ENCODE data around the gene STXBP5L.
"Not testable (repeated sequence)": the region's sequence is repeated elsewhere in the genome, so short reads cannot be mapped to it uniquely, and the experiment has no call there.

DNA sequence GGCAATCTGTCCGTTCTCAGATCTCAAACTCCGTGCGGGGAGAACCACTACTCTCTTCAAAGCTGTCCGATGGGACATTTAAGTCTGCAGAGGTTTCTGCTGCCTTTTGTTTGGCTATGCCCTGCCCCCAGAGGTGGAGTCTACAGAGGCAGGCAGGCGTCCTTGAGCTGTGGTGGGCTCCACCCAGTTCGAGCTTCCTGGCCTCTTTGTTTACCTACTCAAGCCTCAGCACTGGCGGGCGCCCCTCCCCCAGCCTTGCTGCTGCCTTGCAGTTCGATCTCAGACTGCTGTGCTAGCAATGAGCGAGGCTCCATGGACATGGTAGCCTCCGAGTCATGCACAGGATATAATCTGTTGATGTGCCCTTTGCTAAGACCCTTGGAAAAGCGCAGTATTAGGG is 543.7 kb downstream of the STXBP5L start:
- not testable (repeated sequence) for TF ChIP-seq EZH2 (IDR thresholded peaks at IDR 0.05; ENCODE audit: insufficient read depth, low read length)
- TF ChIP-seq, protein P1, sequence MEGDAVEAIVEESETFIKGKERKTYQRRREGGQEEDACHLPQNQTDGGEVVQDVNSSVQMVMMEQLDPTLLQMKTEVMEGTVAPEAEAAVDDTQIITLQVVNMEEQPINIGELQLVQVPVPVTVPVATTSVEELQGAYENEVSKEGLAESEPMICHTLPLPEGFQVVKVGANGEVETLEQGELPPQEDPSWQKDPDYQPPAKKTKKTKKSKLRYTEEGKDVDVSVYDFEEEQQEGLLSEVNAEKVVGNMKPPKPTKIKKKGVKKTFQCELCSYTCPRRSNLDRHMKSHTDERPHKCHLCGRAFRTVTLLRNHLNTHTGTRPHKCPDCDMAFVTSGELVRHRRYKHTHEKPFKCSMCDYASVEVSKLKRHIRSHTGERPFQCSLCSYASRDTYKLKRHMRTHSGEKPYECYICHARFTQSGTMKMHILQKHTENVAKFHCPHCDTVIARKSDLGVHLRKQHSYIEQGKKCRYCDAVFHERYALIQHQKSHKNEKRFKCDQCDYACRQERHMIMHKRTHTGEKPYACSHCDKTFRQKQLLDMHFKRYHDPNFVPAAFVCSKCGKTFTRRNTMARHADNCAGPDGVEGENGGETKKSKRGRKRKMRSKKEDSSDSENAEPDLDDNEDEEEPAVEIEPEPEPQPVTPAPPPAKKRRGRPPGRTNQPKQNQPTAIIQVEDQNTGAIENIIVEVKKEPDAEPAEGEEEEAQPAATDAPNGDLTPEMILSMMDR (IDR thresholded peaks at IDR 0.05; ENCODE audit: insufficient read depth, low read depth, low read length) = not testable (repeated sequence)

All from astrocyte (in vitro differentiated cells and primary cell).